HCT116 (cell line): Measurements from ENCODE around the gene RNASEH2B. TPM values are rescaled to one million over a fixed set of nuclear protein-coding genes. Genes with fewer than 3 reads are reported as not detected.

ENCODE experiments used
- ATAC-seq: fragments of 200-7000 bp; cut with Tn5 transposase; 2 replicates; pipeline ENCODE4 v1.9.1; 2020; ENCODE audit warnings: mild to moderate bottlenecking, moderate library complexity
- BruUV-seq: library from RNA; stranded (reverse); fragments of 400-500 nt; replicated peaks from 2 replicates; lab custom pipeline; 2021; lab: Mats Ljungman, UMichigan
- CTCF ChIA-PET: fragments of 300-600 bp; sonication (Branson Sonifier 250); formaldehyde crosslinking; loops from one replicate; lab custom pipeline; 2021; ENCODE audit warnings: antibody characterized with exemption; lab: Charles Lee
- POLR2A ChIA-PET: fragments of 300-600, 350-600 bp; sonication (Branson Sonifier 250); formaldehyde crosslinking; loops from one replicate; lab custom pipeline; 2021; ENCODE audit warnings: antibody characterized with exemption; lab: Charles Lee
- RAD21 ChIA-PET, 2 experiments: fragments of 300-600 bp; sonication (Branson Sonifier 250); formaldehyde crosslinking; loops; one replicate each; lab custom pipeline; 2023; ENCODE audit warnings: low total read pairs in 2 of 2; ENCODE audit not compliant: uncharacterized antibody in 2 of 2, unreplicated experiment in 2 of 2, low non-redundant PET in 1 of 2; lab: Charles Lee
- DNase-seq: peaks from one replicate; pipeline ENCODE4 v3.0.0-alpha.2; 2010; ENCODE audit warnings: low read depth, low spot score
- H2AFZ ChIP-seq: fragments of 200-600 bp; shearing (Covaris generic), sonication (generic); 2 replicates; pipeline ENCODE4 v1.6.1; 2017; ENCODE audit warnings: low read depth, mixed run types, mixed read lengths, antibody characterized with exemption, low read length; ENCODE audit not compliant: poor library complexity, severe bottlenecking
- H3K27ac ChIP-seq: 2 replicates; pipeline ENCODE4 v1.5.1; 2012; ENCODE audit warnings: low read depth, low read length
- H3K27me3 ChIP-seq: fragments of 200-600 bp; sonication (generic); 2 replicates; pipeline ENCODE4 v1.6.1; 2016; ENCODE audit warnings: mixed run types, low read length, mixed read lengths; ENCODE audit not compliant: insufficient read depth
- H3K36me3 ChIP-seq, 2 experiments: fragments of 200-500 bp in 1 of 2; fragments of 200-600 bp in 1 of 2; sonication (Bioruptor generic) in 1 of 2; sonication (generic) in 1 of 2; 2 replicates each; pipeline versions ENCODE4 v1.5.1 to v1.6.1; 2014 to 2016; ENCODE audit warnings: low read length in 2 of 2, inconsistent platforms in 1 of 2, mixed read lengths in 1 of 2, mixed run types in 1 of 2; ENCODE audit not compliant: insufficient read depth in 2 of 2, control insufficient read depth in 1 of 2
- H3K4me1 ChIP-seq, 2 experiments: fragments of 200-600 bp in 1 of 2; sonication (generic) in 1 of 2; 2 replicates each; pipeline versions ENCODE4 v1.5.1 to v1.6.1; 2012 to 2017; ENCODE audit warnings: low read length in 2 of 2, inconsistent platforms in 1 of 2, mild to moderate bottlenecking in 1 of 2, mixed read lengths in 1 of 2, mixed run types in 1 of 2, moderate library complexity in 1 of 2; ENCODE audit not compliant: insufficient read depth in 2 of 2, control insufficient read depth in 1 of 2
- H3K4me2 ChIP-seq: fragments of 200-600 bp; sonication (generic); 2 replicates; pipeline ENCODE4 v1.6.1; 2017; ENCODE audit warnings: mixed run types, low read length, mixed read lengths
- H3K4me3 ChIP-seq, 2 experiments: fragments of 200-600 bp in 1 of 2; sonication (generic) in 1 of 2; replicated peaks in 1 of 2; 2 replicates each; pipeline ENCODE4 v1.5.1; 2011 to 2016; ENCODE audit warnings: low read length in 2 of 2, control low read depth in 1 of 2, low read depth in 1 of 2, mild to moderate bottlenecking in 1 of 2, mixed read lengths in 1 of 2, mixed run types in 1 of 2
- H3K79me2 ChIP-seq: fragments of 200-600 bp; sonication (generic); 2 replicates; pipeline ENCODE4 v1.6.1; 2017; ENCODE audit warnings: mild to moderate bottlenecking, mixed run types, low read length, moderate library complexity, mixed read lengths; ENCODE audit not compliant: insufficient read depth
- H3K9ac ChIP-seq: fragments of 200-600 bp; sonication (generic); 2 replicates; pipeline ENCODE4 v1.6.1; 2016; ENCODE audit warnings: low read length, mixed read lengths
- H3K9me2 ChIP-seq: fragments of 200-600 bp; sonication (generic), shearing (Covaris generic); 2 replicates; pipeline ENCODE4 v1.6.1; 2017; ENCODE audit warnings: mixed run types, mild to moderate bottlenecking, moderate library complexity; ENCODE audit not compliant: insufficient read depth
- H3K9me3 ChIP-seq, 2 experiments: fragments of 200-500 bp in 1 of 2; fragments of 200-600 bp in 1 of 2; sonication (Bioruptor generic) in 1 of 2; sonication (generic) in 1 of 2; 2 replicates each; pipeline ENCODE4 v1.6.1; 2014 to 2017; ENCODE audit warnings: low read length in 2 of 2, mixed read lengths in 2 of 2, inconsistent platforms in 1 of 2, low read depth in 1 of 2, mild to moderate bottlenecking in 1 of 2, mixed run types in 1 of 2, moderate library complexity in 1 of 2; ENCODE audit not compliant: control insufficient read depth in 1 of 2, insufficient read depth in 1 of 2
- H4K20me1 ChIP-seq: fragments of 200-600 bp; sonication (generic), shearing (Covaris generic); 2 replicates; pipeline ENCODE4 v1.6.1; 2017; ENCODE audit warnings: mixed run types, mild to moderate bottlenecking, moderate library complexity; ENCODE audit not compliant: insufficient read depth
- CBX3 ChIP-seq: IDR thresholded peaks from 2 replicates; pipeline ENCODE4 v1.6.1; 2012; ENCODE audit warnings: low read depth
- CTCF ChIP-seq, 3 experiments: fragments of 200-600 bp in 1 of 3; sonication (generic) in 1 of 3; IDR thresholded peaks in 2 of 3; conservative IDR thresholded peaks in 1 of 3; 2 replicates each; pipeline ENCODE4 v1.5.1; 2012 to 2017; ENCODE audit warnings: low read depth in 2 of 3, low read length in 2 of 3, antibody characterized with exemption in 1 of 3, borderline replicate concordance in 1 of 3, control low read depth in 1 of 3, mild to moderate bottlenecking in 1 of 3, mixed read lengths in 1 of 3, mixed run types in 1 of 3, moderate library complexity in 1 of 3; ENCODE audit not compliant: insufficient read depth in 1 of 3
- EGR1 ChIP-seq: IDR thresholded peaks from 2 replicates; pipeline ENCODE4 v1.6.1; 2012; ENCODE audit warnings: low read depth
- ELF1 ChIP-seq: IDR thresholded peaks from 2 replicates; pipeline ENCODE4 v1.6.1; 2012; ENCODE audit warnings: low read depth, borderline replicate concordance
- EZH2phosphoT487 ChIP-seq: fragments of 200-600 bp; IDR thresholded peaks from 2 replicates; pipeline ENCODE4 v1.6.1; 2018; ENCODE audit warnings: antibody characterized with exemption, borderline replicate concordance
- FOSL1 ChIP-seq: IDR thresholded peaks from 2 replicates; pipeline ENCODE4 v1.6.1; 2012; ENCODE audit warnings: low read depth
- JUND ChIP-seq: IDR thresholded peaks from 2 replicates; pipeline ENCODE4 v1.6.1; 2012
- POLR2A ChIP-seq: IDR thresholded peaks from 2 replicates; pipeline ENCODE4 v1.7.0; 2011; ENCODE audit warnings: borderline replicate concordance; ENCODE audit not compliant: insufficient read depth, insufficient read length; ENCODE audit errors: extremely low read depth
- POLR2AphosphoS5 ChIP-seq: IDR thresholded peaks from 2 replicates; pipeline ENCODE4 v1.6.1; 2011; ENCODE audit warnings: mild to moderate bottlenecking, low read depth, low read length, moderate library complexity
- RAD21 ChIP-seq: IDR thresholded peaks from 2 replicates; pipeline ENCODE4 v1.6.1; 2012; ENCODE audit warnings: low read depth, mild to moderate bottlenecking
- SP1 ChIP-seq: IDR thresholded peaks from 2 replicates; pipeline ENCODE4 v1.6.1; 2012; ENCODE audit warnings: low read depth
- SRF ChIP-seq: IDR thresholded peaks from 2 replicates; pipeline ENCODE4 v1.6.1; 2012; ENCODE audit warnings: low read depth
- TCF7L2 ChIP-seq: IDR thresholded peaks from 2 replicates; pipeline ENCODE4 v1.7.0; 2011; ENCODE audit warnings: borderline replicate concordance, inconsistent platforms; ENCODE audit not compliant: insufficient read depth, insufficient read length; ENCODE audit errors: extremely low read depth
- YY1 ChIP-seq: IDR thresholded peaks from 2 replicates; pipeline ENCODE4 v1.6.1; 2011; ENCODE audit warnings: low read length, low read depth, moderate library complexity, mild to moderate bottlenecking; ENCODE audit not compliant: insufficient replicate concordance; ENCODE audit errors: extremely low read depth
- intact Hi-C: fragments of 100-400 bp; cut with micrococcal nuclease; formaldehyde crosslinking; loops from 2 replicates; pipeline ENCODE4 v1.10.0; 2022
- total RNA-seq: library from RNA; stranded (reverse); gene quantifications from one replicate; pipeline ENCODE4 v1.2.1, GENCODE V29; 2021; ENCODE audit not compliant: unreplicated experiment

The RNASEH2B gene
- total RNA-seq, 1 experiment from 2014 or later = 41.3 TPM

- Histone ChIP-seq H3K27ac (no peak overlapping the region), H3K27me3 (no peaks in the 10 kb centered on the region), H3K9me3 (no peaks in the 10 kb centered on the region), H3K36me3 (no peaks in the 10 kb centered on the region), H3K9me2 (no peaks in the 10 kb centered on the region), H3K79me2 (peaks cover 68% of the 10 kb centered on the region), H3K4me3 (no peak overlapping the region), H3K4me1 (peaks cover 12 to 25% of the 10 kb centered on the region in 2 experiments; a peak in 3 of 4 replicates), H2AFZ (no peak overlapping the region), H3K9ac (peak overlapping the region; percentile 87; the same call in 1 of the 2 replicates), H4K20me1 (no peaks in the 10 kb centered on the region), H3K4me2 (peak overlapping the region; percentile 89)
- ATAC-seq = peak; percentile 18; the same call in 1 of the 2 replicates
- peak; percentile 80 for DNase-seq
- POLR2A ChIA-PET = interaction anchor here (1.2 kb wide), 1 partner anchor 915 kb away, joined by 4 read pairs; the partner anchor contains the start of gene TRIM13
- CTCF ChIA-PET = interaction anchor here (0.9 to 3.1 kb wide), 24 partner anchors 9 to 1242 kb away, joined by 3 to 26 read pairs (median 4); partner anchors contain the start of genes EBPL, SPRYD7 and TRIM13
- RAD21 ChIA-PET = interaction anchor here (1.0 to 1.1 kb wide), 3 partner anchors 112 to 936 kb away, joined by 3 to 5 read pairs (median 3); partner anchors contain the start of gene TRIM13 (in 1 of the 2)
- intact Hi-C loops = loop anchor here (1.0 to 5.0 kb wide), 5 partner anchors 160 to 936 kb away; partner anchors contain the start of gene TRIM13
- peak; percentile 63 to 88 (median 87); a peak in 5 of 6 replicates for TF ChIP-seq CTCF (IDR thresholded peaks at IDR 0.05 in 2 of 3, conservative IDR thresholded peaks at IDR 0.05 in 1 of 3; ENCODE audit: borderline replicate concordance in 1 of 3, insufficient read depth in 1 of 3, low read depth in 2 of 3, low read length in 2 of 3)
- peak; percentile 81 for TF ChIP-seq RAD21
- TF ChIP-seq POLR2A = no peak
- BruUV-seq = no TSS peak
Measured at GRCh38 chr13:50911937-50912795, 2.6 kb downstream of the RNASEH2B start.

GRCh38 chr13:50912851-50913250, 3.3 kb downstream of the RNASEH2B start:
- Histone ChIP-seq H3K4me2 (no peak overlapping the region), H3K9ac (no peak overlapping the region), H3K9me3 (no peaks in the 10 kb centered on the region), H3K27me3 (no peaks in the 10 kb centered on the region), H4K20me1 (no peaks in the 10 kb centered on the region), H3K4me1 (peaks cover 12 to 25% of the 10 kb centered on the region in 2 experiments; a peak in 3 of 4 replicates), H3K79me2 (peaks cover 75% of the 10 kb centered on the region), H3K9me2 (no peaks in the 10 kb centered on the region), H3K36me3 (no peaks in the 10 kb centered on the region), H3K4me3 (no peak overlapping the region), H2AFZ (no peak overlapping the region), H3K27ac (no peak overlapping the region)
- intact Hi-C loops = loop anchor here (1.0 to 5.0 kb wide), 5 partner anchors 159 to 937 kb away; partner anchors contain the start of gene TRIM13
- BruUV-seq = no TSS peak
- ChIA-PET RAD21 (no interaction called here), POLR2A (no interaction called here), CTCF (interaction anchor here (1.2 to 3.1 kb wide), 3 partner anchors 11 to 936 kb away, joined by 6 to 26 read pairs (median 8); no protein-coding TSS in a partner anchor)
- no peak for ATAC-seq
- no peak for DNase-seq
- TF ChIP-seq SRF (no peak), ELF1 (no peak), SP1 (no peak), CBX3 (no peak), POLR2AphosphoS5 (no peak), FOSL1 (no peak), EZH2phosphoT487 (no peak), YY1 (no peak), RAD21 (no peak), POLR2A (no peak), TCF7L2 (no peak), JUND (no peak), EGR1 (no peak)
